Loucy (cell line): ENCODE measurements around the gene RRH.
"Not testable (repeated sequence)": the region's sequence is repeated elsewhere in the genome, so short reads cannot be mapped to it uniquely, and the experiment has no call there.

Source experiments
- H2AFZ ChIP-seq: fragments of 200-600 bp; sonication (generic); 2 replicates; pipeline ENCODE4 v1.6.0; 2016; ENCODE audit warnings: antibody characterized with exemption, mild to moderate bottlenecking, low read length, moderate library complexity
- H3F3A ChIP-seq: fragments of 200-600 bp; 2 replicates; pipeline ENCODE4 v1.6.0; 2016; ENCODE audit warnings: antibody characterized with exemption, low read depth, mild to moderate bottlenecking
- H3K27me3 ChIP-seq: fragments of 200-600 bp; sonication (generic); 2 replicates; pipeline ENCODE4 v1.6.1; 2014; ENCODE audit warnings: low read length, mild to moderate bottlenecking; ENCODE audit not compliant: insufficient read depth, poor library complexity, severe bottlenecking
- H3K36me3 ChIP-seq: fragments of 200-600 bp; sonication (generic); 2 replicates; pipeline ENCODE4 v1.6.1; 2016; ENCODE audit warnings: low read length; ENCODE audit not compliant: insufficient read depth
- H3K4me1 ChIP-seq: fragments of 200-600 bp; sonication (generic); 2 replicates; pipeline ENCODE4 v1.5.1; 2014; ENCODE audit warnings: low read length, mild to moderate bottlenecking; ENCODE audit not compliant: insufficient read depth, poor library complexity, severe bottlenecking
- H3K4me2 ChIP-seq: fragments of 200-600 bp; sonication (generic); 2 replicates; pipeline ENCODE4 v1.6.0; 2014; ENCODE audit warnings: antibody characterized with exemption, low read length, low read depth, mild to moderate bottlenecking; ENCODE audit not compliant: poor library complexity, severe bottlenecking
- H3K4me3 ChIP-seq: fragments of 200-600 bp; sonication (generic); 2 replicates; pipeline ENCODE4 v1.5.1; 2014; ENCODE audit warnings: low read length, mild to moderate bottlenecking, mixed read lengths; ENCODE audit not compliant: poor library complexity, severe bottlenecking
- H3K79me2 ChIP-seq: fragments of 200-600 bp; sonication (generic); 2 replicates; pipeline ENCODE4 v1.6.1; 2014; ENCODE audit warnings: low read length; ENCODE audit not compliant: insufficient read depth
- H3K9ac ChIP-seq: fragments of 200-600 bp; sonication (generic); 2 replicates; pipeline ENCODE4 v1.6.0; 2014; ENCODE audit warnings: mild to moderate bottlenecking, low read depth, low read length, moderate library complexity; ENCODE audit not compliant: poor library complexity, severe bottlenecking
- H3K9me2 ChIP-seq: fragments of 200-600 bp; sonication (generic); replicated peaks from 2 replicates; pipeline ENCODE4 v1.6.1; 2016; ENCODE audit warnings: low read depth, low read length, mixed read lengths
- H3K9me3 ChIP-seq: fragments of 200-600 bp; sonication (generic); 2 replicates; pipeline ENCODE4 v1.6.1; 2014; ENCODE audit warnings: mild to moderate bottlenecking, antibody characterized with exemption, low read length, low read depth; ENCODE audit not compliant: insufficient read depth
- H4K20me1 ChIP-seq: fragments of 200-600 bp; sonication (generic); 2 replicates; pipeline ENCODE4 v1.6.0; 2014; ENCODE audit warnings: antibody characterized with exemption, low read length, mild to moderate bottlenecking; ENCODE audit not compliant: insufficient read depth, poor library complexity, severe bottlenecking
- CTCF ChIP-seq: fragments of 200-600 bp; sonication (generic); conservative IDR thresholded peaks from 2 replicates; pipeline ENCODE4 v1.5.1; 2014; ENCODE audit warnings: mild to moderate bottlenecking, antibody characterized with exemption, low read length
- EZH2phosphoT487 ChIP-seq: fragments of 200-600 bp; IDR thresholded peaks from 2 replicates; pipeline ENCODE4 v1.6.1; 2018; ENCODE audit warnings: antibody characterized with exemption, mild to moderate bottlenecking, moderate library complexity, borderline replicate concordance

The RRH gene

DNA sequence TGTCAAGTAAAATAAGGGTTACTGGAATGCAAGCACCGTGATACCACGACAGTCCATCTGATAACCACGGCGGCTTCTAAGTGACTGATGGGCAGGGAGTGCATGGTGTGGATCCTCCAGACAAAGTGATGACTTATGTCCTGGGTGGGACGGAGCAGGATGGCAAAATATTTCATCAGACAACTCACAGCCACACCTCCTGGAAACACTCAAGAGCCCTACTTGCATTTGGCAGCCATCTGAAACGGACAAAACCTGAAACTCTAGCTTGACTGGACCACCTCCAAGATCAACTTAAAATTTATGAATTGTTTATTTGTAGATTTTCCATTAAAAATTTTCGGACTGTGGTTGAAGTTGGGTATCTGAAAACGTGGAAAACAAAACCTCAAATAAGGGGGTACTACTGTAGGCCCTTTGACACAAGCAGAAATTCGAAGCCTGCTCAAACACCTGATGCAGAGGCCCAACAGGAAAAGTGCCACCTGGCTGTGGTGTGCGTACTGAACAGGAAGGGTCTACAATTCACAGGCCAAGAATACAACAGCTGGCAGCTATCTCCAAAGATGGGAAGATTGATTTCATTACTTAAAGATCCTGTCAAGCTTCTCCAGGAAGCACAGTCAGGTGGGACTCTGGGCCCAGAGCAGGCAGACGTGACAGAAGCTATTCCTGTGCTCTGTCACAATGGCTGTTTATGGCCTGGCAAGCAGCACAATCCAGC, 46.2 kb downstream of the RRH start:
- H3K4me3 ChIP-seq: no peak overlapping the region
- H3K9ac ChIP-seq: no peak overlapping the region
- no peaks in the 10 kb centered on the region for H3K27me3 ChIP-seq
- H4K20me1 ChIP-seq: no peaks in the 10 kb centered on the region
- H2AFZ ChIP-seq: peak overlapping the region; percentile 6; the same call in 1 of the 2 replicates
- no peaks in the 10 kb centered on the region for H3F3A ChIP-seq
- no peaks in the 10 kb centered on the region for H3K79me2 ChIP-seq
- H3K9me2 ChIP-seq: no peaks in the 10 kb centered on the region
- H3K4me2 ChIP-seq: no peak overlapping the region
- H3K9me3 ChIP-seq: no peaks in the 10 kb centered on the region
- H3K36me3 ChIP-seq: no peaks in the 10 kb centered on the region
- H3K4me1 ChIP-seq: no peaks in the 10 kb centered on the region
- no peak for TF ChIP-seq EZH2phosphoT487
- TF ChIP-seq CTCF: no peak

DNA sequence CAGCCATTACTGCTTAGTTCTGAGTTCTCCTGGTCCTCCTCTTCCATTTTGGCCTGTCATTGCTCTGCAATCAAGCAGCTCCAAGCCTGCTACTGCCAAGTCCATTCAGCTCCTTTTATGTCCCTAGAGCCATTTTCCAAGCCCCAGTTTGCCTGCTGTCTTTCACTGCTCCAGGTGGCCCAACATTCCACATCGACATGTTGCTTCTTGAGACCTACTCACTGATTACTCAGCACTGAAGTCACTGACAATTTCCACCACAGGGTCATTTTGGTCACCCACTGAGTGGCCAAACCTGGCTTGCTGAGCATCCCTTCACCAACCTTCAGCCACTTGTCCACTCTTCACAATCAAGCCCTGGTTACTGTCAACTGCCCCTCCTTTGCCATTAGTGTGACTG, 47.3 kb downstream of the RRH start:
- no peak for TF ChIP-seq CTCF
- TF ChIP-seq EZH2phosphoT487: no peak
- H3K9me3 ChIP-seq: no peaks in the 10 kb centered on the region

GRCh38 chr4:109875553-109875952, 47.8 kb downstream of the RRH start:
- not testable (repeated sequence) for H4K20me1 ChIP-seq, H3K4me3 ChIP-seq, H3K9me2 ChIP-seq, H3K4me2 ChIP-seq, H3K4me1 ChIP-seq, H3K9me3 ChIP-seq, H2AFZ ChIP-seq, H3F3A ChIP-seq, H3K9ac ChIP-seq, H3K27me3 ChIP-seq, H3K79me2 ChIP-seq, H3K36me3 ChIP-seq

More for the DNA sequence above, 47.3 kb downstream of the RRH start:
- Histone ChIP-seq H3K36me3 (no peaks in the 10 kb centered on the region), H3K79me2 (no peaks in the 10 kb centered on the region), H4K20me1 (no peaks in the 10 kb centered on the region), H3K4me1 (no peaks in the 10 kb centered on the region), H2AFZ (no peak overlapping the region), H3F3A (no peaks in the 10 kb centered on the region), H3K4me3 (no peak overlapping the region), H3K27me3 (no peaks in the 10 kb centered on the region), H3K9ac (no peak overlapping the region), H3K9me2 (no peaks in the 10 kb centered on the region), H3K4me2 (no peak overlapping the region)

DNA sequence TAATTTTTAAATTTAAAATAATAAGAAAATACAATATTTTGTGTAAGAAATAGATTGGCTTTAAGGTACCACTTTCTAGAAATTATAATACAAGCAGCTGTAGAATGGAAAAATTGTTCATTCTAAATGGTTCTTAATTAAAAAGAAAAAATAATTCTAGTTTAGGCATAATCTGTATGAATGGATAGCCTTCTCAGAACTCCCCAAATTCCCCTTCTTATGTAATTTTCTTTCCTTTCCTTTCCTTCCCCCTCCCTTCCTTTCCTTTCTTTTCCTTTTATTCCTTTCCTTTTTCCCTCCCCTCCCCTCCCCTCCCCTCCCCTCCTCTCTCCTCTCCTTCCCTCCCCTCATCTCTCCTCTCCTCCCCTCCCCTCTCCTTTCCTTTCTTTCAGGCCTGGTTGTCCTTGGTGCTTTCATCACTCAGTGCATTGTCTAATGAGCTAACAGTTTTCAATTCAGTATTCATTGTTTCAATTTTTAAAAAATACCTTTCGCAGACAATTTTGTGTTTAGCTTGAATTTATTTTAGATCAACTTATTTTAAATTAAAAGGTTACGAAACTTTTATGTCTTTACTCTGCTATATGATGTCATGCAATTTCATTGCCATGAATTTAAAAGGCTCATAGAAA, 49.0 kb downstream of the RRH start:
- Histone ChIP-seq H2AFZ (no peak overlapping the region), H3K4me2 (no peak overlapping the region)

More for the DNA sequence above, 49.0 kb downstream of the RRH start:
- Histone ChIP-seq H3K9me2 (no peaks in the 10 kb centered on the region), H3K4me1 (no peaks in the 10 kb centered on the region), H3F3A (no peaks in the 10 kb centered on the region), H4K20me1 (no peaks in the 10 kb centered on the region), H3K4me3 (no peak overlapping the region), H3K36me3 (no peaks in the 10 kb centered on the region), H3K9ac (no peak overlapping the region), H3K79me2 (no peaks in the 10 kb centered on the region), H3K9me3 (no peaks in the 10 kb centered on the region), H3K27me3 (no peaks in the 10 kb centered on the region)
- TF ChIP-seq EZH2phosphoT487 (no peak), CTCF (no peak)
